HG03103 (cell line): ENCODE results near the gene ACSL6.

Experiments used
- ATAC-seq: cut with Tn5 transposase; IDR thresholded peaks from one replicate; pipeline ENCODE4 v1.9.1; 2021; ENCODE audit warnings: low read depth; ENCODE audit not compliant: unreplicated experiment

Gene ACSL6

DNA sequence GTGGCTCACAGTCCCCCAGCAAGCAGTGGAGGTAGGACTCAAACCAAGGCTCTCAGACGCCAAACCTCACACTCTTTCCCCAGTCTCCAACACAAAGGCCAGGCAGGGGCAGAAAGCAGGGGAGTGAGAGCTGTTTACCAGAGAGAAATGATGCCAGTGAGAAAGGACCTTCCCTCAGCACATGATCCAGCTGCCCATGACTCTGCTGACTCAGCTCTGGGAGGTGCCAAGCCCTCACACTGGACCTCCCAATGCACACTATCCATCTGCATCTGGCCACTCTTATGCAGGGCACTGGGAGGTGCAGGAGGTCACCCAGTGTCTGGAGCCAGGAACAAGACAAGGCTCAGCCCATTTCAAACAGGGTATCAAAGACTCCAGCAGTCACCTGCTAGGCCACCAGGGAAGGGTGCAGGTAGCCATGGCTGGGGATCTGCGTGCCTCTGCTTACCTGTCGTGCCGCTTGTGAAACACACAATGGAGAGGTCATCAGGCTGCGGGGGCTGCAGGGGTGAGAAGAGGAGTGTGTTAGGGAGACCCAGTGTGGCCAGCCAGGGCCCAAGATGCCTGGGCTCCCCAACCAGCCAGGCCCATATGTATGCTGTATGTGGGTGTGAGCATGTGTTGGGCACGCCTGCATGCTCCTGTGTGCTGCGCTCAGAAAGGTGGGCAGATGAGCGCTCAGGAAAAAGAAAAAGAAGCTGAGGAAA, 26.3 kb downstream of the ACSL6 start:
- no peak for ATAC-seq

DNA sequence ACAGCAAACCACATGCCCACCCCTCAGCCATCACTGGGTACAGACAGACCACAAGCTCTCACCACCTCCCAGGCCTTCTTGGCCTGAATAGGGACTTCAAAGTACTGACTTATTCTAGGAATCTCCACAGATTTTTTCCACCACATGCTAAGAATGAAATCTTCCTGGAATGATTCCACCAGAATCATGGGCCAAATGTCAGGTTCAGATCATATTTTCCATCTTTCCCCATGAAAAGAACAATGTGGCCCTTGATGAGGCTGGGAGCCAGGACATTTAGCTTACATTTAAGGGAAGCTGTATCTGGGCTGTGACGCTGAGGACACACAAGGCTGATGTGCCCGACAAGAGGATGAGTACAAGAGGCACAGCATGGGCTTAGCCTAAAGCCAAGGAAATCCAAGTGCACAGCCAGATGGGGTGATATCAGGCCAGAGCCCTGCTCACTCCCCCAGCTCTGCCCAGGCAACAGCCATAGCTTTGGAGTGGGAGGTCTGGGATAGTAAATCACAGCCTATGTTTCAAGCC, 28.1 kb downstream of the ACSL6 start:
- ATAC-seq = no peak

- no peak for ATAC-seq
These were observed 29.9 kb downstream of the ACSL6 start for GRCh38 chr5:131981516-131981915.

DNA sequence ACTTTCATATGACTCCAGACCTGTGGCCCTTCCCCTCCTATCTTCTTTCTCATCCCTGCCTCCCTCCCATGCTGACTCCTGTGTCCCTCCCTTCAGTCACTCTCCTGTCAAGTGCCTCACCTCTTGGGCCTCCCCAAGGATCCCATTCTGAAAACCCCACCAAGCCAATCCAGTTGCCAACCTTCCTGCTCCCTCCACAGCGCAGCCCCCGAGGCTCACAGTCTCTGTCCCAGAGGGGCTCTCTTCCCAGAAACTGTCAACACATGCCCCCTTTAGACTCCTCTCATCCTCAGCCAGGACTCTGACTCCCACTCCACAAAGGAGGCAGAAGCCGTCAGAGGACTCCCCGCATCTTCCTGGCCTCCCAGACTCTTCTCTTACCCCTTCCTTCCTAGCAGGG, 30.8 kb downstream of the ACSL6 start:
- no peak for ATAC-seq

DNA sequence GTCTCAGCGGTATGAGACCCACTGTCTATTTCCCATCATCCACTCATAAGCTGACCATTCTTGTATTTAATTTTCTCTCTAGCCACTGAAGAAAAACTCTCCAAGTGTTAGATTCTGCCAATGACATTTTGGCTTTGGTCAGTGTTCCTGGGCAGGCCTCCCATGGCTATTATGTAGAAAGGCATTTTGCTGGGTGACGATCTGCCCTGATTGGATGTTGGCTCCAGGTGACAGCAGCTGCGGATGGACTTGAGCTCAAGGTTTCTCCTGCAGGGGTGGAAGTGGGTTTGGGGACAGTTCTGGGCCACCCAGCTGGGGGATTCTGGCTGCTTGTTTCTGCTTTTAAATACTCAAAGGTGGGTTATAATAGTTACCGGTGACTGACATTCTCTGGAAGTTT, 31.6 kb downstream of the ACSL6 start:
- ATAC-seq = no peak

- no peak for ATAC-seq
These were observed 34.2 kb downstream of the ACSL6 start for GRCh38 chr5:131977212-131977604.

GRCh38 chr5:131976414-131977211, 34.8 kb downstream of the ACSL6 start:
- ATAC-seq = no peak

DNA sequence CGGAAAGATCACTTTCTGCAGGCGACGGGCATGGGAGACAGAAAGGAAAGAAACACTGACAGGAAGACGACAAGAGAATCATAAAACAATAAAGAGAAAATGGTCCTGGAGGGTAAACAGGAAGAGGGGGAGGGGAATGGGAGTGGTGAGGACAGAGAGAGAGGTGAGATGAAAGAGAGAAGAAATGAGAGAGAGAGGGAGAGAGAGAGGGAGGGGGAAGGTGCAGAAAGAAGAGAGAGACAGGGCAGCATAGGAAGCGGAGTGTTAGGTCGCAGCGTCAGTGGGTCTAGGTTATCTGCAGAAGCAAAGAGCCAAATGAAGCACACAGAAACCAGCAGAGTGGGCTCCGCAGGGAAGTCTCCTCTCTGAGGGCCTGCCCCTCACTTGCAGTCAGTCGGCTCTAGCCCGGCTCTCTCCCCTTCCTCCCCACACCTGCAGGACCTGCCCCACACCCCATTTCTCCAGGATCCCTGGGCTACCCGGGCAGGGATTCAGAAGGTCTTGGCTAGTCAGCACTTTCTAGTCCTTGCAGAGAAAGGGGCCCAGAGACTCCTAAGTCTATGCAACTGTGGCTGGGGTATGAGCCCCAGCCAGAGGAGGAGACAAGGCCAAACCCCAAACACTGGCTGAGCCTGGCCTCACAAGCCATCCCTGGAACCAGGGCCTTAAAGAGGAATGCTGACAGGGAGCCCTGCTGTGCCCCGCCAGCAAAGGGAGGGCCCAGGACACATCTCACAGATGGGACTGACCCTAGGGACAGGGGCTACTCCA, 36.3 kb downstream of the ACSL6 start:
- ATAC-seq = no peak

- ATAC-seq = no peak
These were observed 36.9 kb downstream of the ACSL6 start for GRCh38 chr5:131974622-131974955.

DNA sequence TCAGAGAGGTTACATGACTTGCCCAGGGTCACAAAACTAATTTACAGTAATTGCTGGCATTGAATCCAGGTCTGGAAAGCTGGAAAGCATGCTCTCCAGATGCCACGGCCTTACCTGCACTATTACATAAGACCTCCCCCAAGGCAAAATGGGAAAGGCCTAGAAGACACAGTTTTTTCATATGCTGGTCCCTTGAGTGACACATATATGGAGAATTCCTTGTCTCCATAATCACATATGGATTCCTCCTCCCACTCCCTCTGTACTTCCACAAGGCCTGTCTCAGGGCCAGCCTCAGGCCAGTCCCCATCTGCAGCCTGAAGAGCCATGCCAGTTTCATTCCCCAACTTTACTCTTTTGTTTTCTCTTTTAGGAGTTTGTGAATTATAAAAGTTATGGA, 37.4 kb downstream of the ACSL6 start:
- no peak for ATAC-seq

GRCh38 chr5:131973089-131973712, 38.3 kb downstream of the ACSL6 start:
- ATAC-seq = no peak

- no peak for ATAC-seq
These were observed 43.0 kb downstream of the ACSL6 start for GRCh38 chr5:131968396-131968954.

- ATAC-seq = no peak
These were observed 44.9 kb downstream of the ACSL6 start for GRCh38 chr5:131966551-131966950.

GRCh38 chr5:131965826-131966415, 45.5 kb downstream of the ACSL6 start:
- no peak for ATAC-seq

GRCh38 chr5:131959906-131960305, 51.6 kb downstream of the ACSL6 start:
- ATAC-seq = no peak

- no peak for ATAC-seq
These were observed 52.3 kb downstream of the ACSL6 start for GRCh38 chr5:131959136-131959535.

GRCh38 chr5:131957721-131958441, 53.6 kb downstream of the ACSL6 start:
- no peak for ATAC-seq

- ATAC-seq = no peak
These were observed 57.5 kb downstream of the ACSL6 start for GRCh38 chr5:131953969-131954368.

GRCh38 chr5:131952301-131952857, 59.1 kb downstream of the ACSL6 start:
- ATAC-seq = no peak
